ENCODE results near the gene DDX51.

DDX51 gene

GRCh38 chr12:132182206-132182710 is 38.1 kb upstream of the DDX51 start:
- H4K20me1 ChIP-seq (ENCODE audit: insufficient read depth, low read length, poor library complexity, severe bottlenecking): no peaks in the 10 kb centered on the region
- H3F3A ChIP-seq (ENCODE audit: low read depth): no peaks in the 10 kb centered on the region
- no peak overlapping the region for H3K4me2 ChIP-seq (ENCODE audit: low read depth, low read length, poor library complexity, severe bottlenecking)
- no peaks in the 10 kb centered on the region for H3K27me3 ChIP-seq (ENCODE audit: insufficient read depth, low read length, poor library complexity, severe bottlenecking)
- H3K4me1 ChIP-seq (ENCODE audit: insufficient read depth, low read length, poor library complexity, severe bottlenecking): peaks cover 34% of the 10 kb centered on the region
- no peak overlapping the region for H3K9ac ChIP-seq (ENCODE audit: low read depth, low read length, poor library complexity, severe bottlenecking)
- no peaks in the 10 kb centered on the region for H3K79me2 ChIP-seq (ENCODE audit: insufficient read depth, low read length)
- H3K4me3 ChIP-seq (ENCODE audit: low read length, poor library complexity, severe bottlenecking): no peak overlapping the region
- H3K9me3 ChIP-seq (ENCODE audit: insufficient read depth, low read depth, low read length): no peaks in the 10 kb centered on the region
- H3K9me2 ChIP-seq (replicated peaks; ENCODE audit: low read depth, low read length): no peaks in the 10 kb centered on the region
- no peak overlapping the region for H2AFZ ChIP-seq (ENCODE audit: low read length)
- TF ChIP-seq EZH2phosphoT487 (IDR thresholded peaks at IDR 0.05; ENCODE audit: borderline replicate concordance) (no peak), CTCF (conservative IDR thresholded peaks at IDR 0.05; ENCODE audit: low read length) (no peak)
- H3K36me3 ChIP-seq (ENCODE audit: insufficient read depth, low read length): no peaks in the 10 kb centered on the region

- Histone ChIP-seq H3K9me2 (replicated peaks; ENCODE audit: low read depth, low read length) (no peaks in the 10 kb centered on the region), H2AFZ (ENCODE audit: low read length) (no peak overlapping the region), H3K36me3 (ENCODE audit: insufficient read depth, low read length) (no peaks in the 10 kb centered on the region), H4K20me1 (ENCODE audit: insufficient read depth, low read length, poor library complexity, severe bottlenecking) (no peaks in the 10 kb centered on the region), H3K4me2 (ENCODE audit: low read depth, low read length, poor library complexity, severe bottlenecking) (no peak overlapping the region), H3K9me3 (ENCODE audit: insufficient read depth, low read depth, low read length) (no peaks in the 10 kb centered on the region), H3F3A (ENCODE audit: low read depth) (no peaks in the 10 kb centered on the region), H3K9ac (ENCODE audit: low read depth, low read length, poor library complexity, severe bottlenecking) (no peak overlapping the region), H3K4me1 (ENCODE audit: insufficient read depth, low read length, poor library complexity, severe bottlenecking) (peaks cover 31% of the 10 kb centered on the region), H3K27me3 (ENCODE audit: insufficient read depth, low read length, poor library complexity, severe bottlenecking) (no peaks in the 10 kb centered on the region), H3K4me3 (ENCODE audit: low read length, poor library complexity, severe bottlenecking) (no peak overlapping the region), H3K79me2 (ENCODE audit: insufficient read depth, low read length) (no peaks in the 10 kb centered on the region)
- TF ChIP-seq CTCF (conservative IDR thresholded peaks at IDR 0.05; ENCODE audit: low read length) (no peak), EZH2phosphoT487 (IDR thresholded peaks at IDR 0.05; ENCODE audit: borderline replicate concordance) (no peak)
Observed at GRCh38 chr12:132181570-132182200, 37.6 kb upstream of the DDX51 start.

- Histone ChIP-seq H3K4me1 (ENCODE audit: insufficient read depth, low read length, poor library complexity, severe bottlenecking) (peaks cover 23% of the 10 kb centered on the region), H3K36me3 (ENCODE audit: insufficient read depth, low read length) (no peaks in the 10 kb centered on the region), H3K27me3 (ENCODE audit: insufficient read depth, low read length, poor library complexity, severe bottlenecking) (no peaks in the 10 kb centered on the region), H2AFZ (ENCODE audit: low read length) (no peak overlapping the region), H4K20me1 (ENCODE audit: insufficient read depth, low read length, poor library complexity, severe bottlenecking) (no peaks in the 10 kb centered on the region), H3F3A (ENCODE audit: low read depth) (no peaks in the 10 kb centered on the region), H3K4me2 (ENCODE audit: low read depth, low read length, poor library complexity, severe bottlenecking) (no peak overlapping the region), H3K9me3 (ENCODE audit: insufficient read depth, low read depth, low read length) (no peaks in the 10 kb centered on the region), H3K9ac (ENCODE audit: low read depth, low read length, poor library complexity, severe bottlenecking) (no peak overlapping the region), H3K4me3 (ENCODE audit: low read length, poor library complexity, severe bottlenecking) (no peak overlapping the region), H3K79me2 (ENCODE audit: insufficient read depth, low read length) (no peaks in the 10 kb centered on the region), H3K9me2 (replicated peaks; ENCODE audit: low read depth, low read length) (no peaks in the 10 kb centered on the region)
- TF ChIP-seq EZH2phosphoT487 (IDR thresholded peaks at IDR 0.05; ENCODE audit: borderline replicate concordance): no peak
- TF ChIP-seq CTCF (conservative IDR thresholded peaks at IDR 0.05; ENCODE audit: low read length): no peak
Observed at GRCh38 chr12:132180648-132181546, 36.8 kb upstream of the DDX51 start.
